ENCODE measurements around the gene MYH15. TPM values are rescaled to one million over a fixed set of nuclear protein-coding genes. Genes with fewer than 3 reads are reported as not detected.

The MYH15 gene
- total RNA-seq, 1 donor: 0.36 TPM

DNA sequence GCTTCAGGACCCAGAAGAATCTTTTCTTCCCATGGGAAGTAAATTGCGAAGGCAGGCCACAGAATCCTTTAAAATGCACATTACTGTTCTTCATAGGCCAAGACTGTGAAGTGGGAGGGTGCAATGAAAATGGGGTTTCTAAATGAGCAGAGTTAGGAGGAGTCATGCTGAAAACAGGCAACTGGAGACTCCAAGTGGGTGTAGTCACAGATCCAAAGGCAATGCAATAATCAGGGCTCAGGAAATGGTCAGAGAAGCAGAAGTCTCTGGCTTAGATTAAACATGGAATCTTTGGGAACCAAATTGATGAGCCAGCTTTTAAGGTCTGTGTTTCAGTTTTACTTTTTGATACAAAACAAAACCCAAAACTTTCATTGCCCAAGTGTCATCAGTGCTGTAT lies 176.4 kb downstream of the MYH15 start:
- Histone ChIP-seq H3K27ac (ENCODE audit: low read depth, low read length) (no peak overlapping the region), H3K79me2 (ENCODE audit: insufficient read depth, low read length) (no peaks in the 10 kb centered on the region), H3K36me3 (ENCODE audit: insufficient read depth, low read length) (no peaks in the 10 kb centered on the region), H3K4me3 (ENCODE audit: insufficient read depth, low read length) (no peak overlapping the region), H3K27me3 (ENCODE audit: insufficient read depth, low read length) (peaks cover 12% of the 10 kb centered on the region), H3K9me3 (ENCODE audit: low read depth, low read length) (no peaks in the 10 kb centered on the region), H4K20me1 (ENCODE audit: insufficient read depth, low read length) (no peaks in the 10 kb centered on the region), H2AFZ (ENCODE audit: low read length) (no peak overlapping the region), H3K4me2 (ENCODE audit: insufficient read depth, low read length) (no peak overlapping the region), H3K4me1 (ENCODE audit: insufficient read depth, low read length) (no peaks in the 10 kb centered on the region)
- no peak for TF ChIP-seq CTCF (IDR thresholded peaks at IDR 0.05; ENCODE audit: extremely low read depth, low read depth, low read length)
- DNase-seq (ENCODE audit: insufficient read length, low spot score, missing footprints): no peak

DNA sequence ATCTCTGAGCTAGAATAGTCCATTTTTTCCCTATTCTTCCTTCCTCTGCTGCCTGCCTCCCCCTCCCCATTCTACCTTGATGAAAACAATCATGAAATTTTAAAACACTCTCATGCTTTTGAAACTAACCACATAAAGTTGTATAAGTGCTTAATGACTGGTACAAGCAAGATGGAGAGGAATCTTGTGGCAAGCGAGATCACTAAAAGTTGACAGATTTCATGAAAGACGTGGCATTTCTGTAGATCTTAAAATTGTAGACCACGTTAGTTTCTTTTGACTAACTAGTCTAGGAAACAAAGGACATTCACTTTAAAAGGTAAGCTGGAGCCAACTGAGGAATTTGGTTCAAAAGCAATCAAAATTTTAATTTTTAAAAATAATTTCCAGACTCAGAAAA lies 178.6 kb downstream of the MYH15 start:
- no peaks in the 10 kb centered on the region for H4K20me1 ChIP-seq (ENCODE audit: insufficient read depth, low read length)
- no peaks in the 10 kb centered on the region for H3K79me2 ChIP-seq (ENCODE audit: insufficient read depth, low read length)
- H3K27me3 ChIP-seq (ENCODE audit: insufficient read depth, low read length): peaks cover 10% of the 10 kb centered on the region
- H3K27ac ChIP-seq (ENCODE audit: low read depth, low read length): no peak overlapping the region
- H3K36me3 ChIP-seq (ENCODE audit: insufficient read depth, low read length): no peaks in the 10 kb centered on the region
- TF ChIP-seq CTCF (IDR thresholded peaks at IDR 0.05; ENCODE audit: extremely low read depth, low read depth, low read length): no peak
- H3K9me3 ChIP-seq (ENCODE audit: low read depth, low read length): no peaks in the 10 kb centered on the region
- H3K4me2 ChIP-seq (ENCODE audit: insufficient read depth, low read length): no peak overlapping the region
- no peak overlapping the region for H2AFZ ChIP-seq (ENCODE audit: low read length)
- H3K4me1 ChIP-seq (ENCODE audit: insufficient read depth, low read length): no peaks in the 10 kb centered on the region
- no peak overlapping the region for H3K4me3 ChIP-seq (ENCODE audit: insufficient read depth, low read length)
- DNase-seq (ENCODE audit: insufficient read length, low spot score, missing footprints): no peak

Other genes starting within 250 kb of the MYH15 start
- gene HHLA2, start 214.0 kb downstream of the MYH15 start, total RNA-seq: not detected in 2 replicates
- gene CIP2A, start 78.8 kb upstream of the MYH15 start, total RNA-seq: 6.9 and 8.3 TPM in 2 replicates
- 12.3 and 12.4 TPM in 2 replicates for gene DZIP3, start 79.1 kb upstream of the MYH15 start, total RNA-seq
- gene RETNLB, start 246.8 kb upstream of the MYH15 start, total RNA-seq: not detected in 2 replicates

Measured in osteoblast (primary cell).